GM19023 (cell line): ENCODE data around the gene FAM210B.
"Not testable (repeated sequence)": the region's sequence is repeated elsewhere in the genome, so short reads cannot be mapped to it uniquely, and the experiment has no call there.

Experiments used
- ATAC-seq: cut with Tn5 transposase; IDR thresholded peaks from one replicate; pipeline ENCODE4 v1.9.1; 2021; ENCODE audit warnings: mild to moderate bottlenecking, moderate library complexity; ENCODE audit not compliant: unreplicated experiment

The FAM210B gene

DNA sequence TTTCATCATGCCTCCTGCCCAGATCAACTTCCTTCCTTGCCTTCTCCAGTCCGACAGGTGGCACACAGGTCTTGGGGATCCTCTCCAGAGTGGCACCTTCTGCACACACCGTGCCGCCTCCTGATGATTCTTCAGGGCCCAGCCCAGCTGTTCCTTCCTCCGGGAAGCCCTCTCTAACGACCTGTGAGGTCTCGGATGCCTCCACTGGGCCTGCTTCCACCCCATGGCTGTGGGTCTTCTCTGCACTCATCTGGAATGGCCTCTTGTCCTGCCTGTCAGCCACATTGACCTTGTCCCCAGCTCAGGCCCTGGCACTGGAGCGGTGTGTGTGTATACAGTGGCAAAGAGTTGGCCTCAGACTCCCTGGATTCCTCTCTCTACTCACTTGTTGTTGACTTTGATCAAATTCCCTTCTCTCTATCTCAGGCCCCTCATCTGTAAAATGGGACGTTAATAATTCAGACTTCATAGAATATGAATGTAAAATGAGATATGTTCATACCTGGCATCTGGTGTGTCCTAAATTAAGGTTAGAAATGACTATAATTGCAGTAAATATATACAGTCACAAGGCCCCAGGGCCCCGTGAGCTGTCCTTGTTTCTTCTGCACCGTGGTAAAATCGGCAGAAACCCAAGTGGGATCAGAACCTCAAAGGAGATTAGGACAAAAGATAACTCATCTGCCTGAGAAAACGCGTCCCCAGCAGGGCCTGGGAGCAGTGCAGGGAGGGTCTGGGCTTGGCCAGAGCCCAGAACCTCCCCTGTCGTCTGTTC, 1.5 kb downstream of the FAM210B start:
- no peak for ATAC-seq

DNA sequence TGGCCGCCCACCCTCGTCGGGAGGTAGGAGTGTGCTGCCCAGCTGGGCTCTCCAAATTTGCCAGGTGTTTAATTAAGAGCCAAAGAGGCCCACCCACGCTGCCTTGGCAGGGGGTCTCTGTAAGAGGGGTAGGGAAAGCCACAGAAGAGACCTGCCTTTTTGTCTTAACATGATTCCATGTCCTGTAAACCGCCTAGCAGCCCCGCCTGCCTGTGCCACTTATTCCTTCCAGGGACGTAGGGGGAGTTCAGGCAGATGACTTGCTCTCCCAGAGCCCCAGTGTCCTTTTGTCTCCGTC, 2.1 kb downstream of the FAM210B start:
- no peak for ATAC-seq

DNA sequence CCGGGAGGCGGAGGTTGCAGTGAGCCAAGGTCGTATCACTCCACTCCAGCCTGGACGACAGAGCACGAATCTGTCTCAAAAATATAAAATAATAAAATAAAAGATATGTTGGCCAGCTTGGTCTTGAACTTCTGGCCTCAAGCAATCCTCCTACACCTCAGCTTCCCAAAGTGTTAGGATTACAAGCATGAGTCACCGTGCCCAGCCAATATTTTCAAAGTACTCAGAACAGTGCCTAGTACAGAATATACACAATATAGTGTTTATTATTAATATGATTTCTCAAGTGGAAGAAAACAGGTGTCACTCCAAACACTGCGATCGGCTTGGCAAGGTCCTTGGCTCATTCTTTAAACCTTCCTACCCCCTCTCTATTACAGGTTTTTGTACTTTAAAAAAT, 3.1 kb downstream of the FAM210B start:
- no peak for ATAC-seq

- no peak for ATAC-seq
Measured at GRCh38 chr20:56362833-56363413, 4.1 kb downstream of the FAM210B start.

DNA sequence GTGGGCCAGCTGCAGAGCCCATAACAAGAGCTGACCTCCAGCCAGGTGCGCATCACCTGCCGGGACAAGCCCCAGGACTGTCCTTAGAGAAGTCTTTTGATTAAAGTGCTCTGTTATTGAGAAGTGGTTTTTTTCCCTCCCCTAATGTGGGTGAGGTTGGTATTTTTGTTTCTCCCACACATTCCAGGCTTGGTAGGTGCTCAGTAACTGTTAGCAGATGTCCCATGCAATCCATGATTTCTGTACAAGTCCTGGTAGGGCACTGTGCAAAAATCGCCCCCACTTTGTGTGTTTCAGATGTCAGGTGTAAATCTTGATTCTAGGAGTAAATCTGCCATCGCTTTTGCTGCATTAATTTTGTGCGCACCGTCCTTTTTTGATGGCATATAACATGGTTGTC, 4.7 kb downstream of the FAM210B start:
- no peak for ATAC-seq

DNA sequence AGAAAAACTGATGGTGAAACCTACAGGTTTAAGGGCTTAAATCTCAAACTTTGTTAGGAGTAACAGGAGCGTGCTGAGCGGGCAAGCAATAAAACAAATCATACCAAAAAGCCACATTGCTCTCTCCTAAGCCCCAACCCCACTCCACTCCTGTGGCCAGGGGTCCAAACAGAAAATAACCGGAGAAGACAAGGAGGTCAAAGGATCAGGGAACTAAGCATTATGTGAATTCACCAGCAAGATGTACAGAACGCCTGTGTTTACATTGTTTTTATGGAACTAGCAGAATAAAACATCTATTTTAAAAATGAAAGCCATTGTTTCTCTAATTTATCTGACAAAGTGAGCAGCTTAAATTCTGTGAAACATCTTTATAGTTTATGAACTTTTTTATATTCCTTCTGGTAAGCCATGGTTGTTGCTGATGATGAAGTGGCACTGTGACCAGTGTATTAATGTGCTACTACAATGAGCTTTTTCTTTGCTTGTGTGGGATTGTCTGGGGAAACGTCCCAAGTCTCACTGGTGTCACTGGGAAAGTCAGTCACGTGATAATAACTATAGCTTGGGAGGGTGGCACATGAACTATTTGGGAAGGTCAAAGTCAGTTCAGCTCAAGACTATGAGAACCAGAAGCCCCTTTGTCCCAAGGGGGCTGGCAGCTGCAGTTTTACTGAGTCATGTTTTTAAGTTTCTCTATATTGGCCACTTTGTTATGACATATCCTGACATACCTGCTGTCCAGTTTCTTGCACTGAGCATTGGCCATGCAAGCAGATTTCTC, 9.8 kb downstream of the FAM210B start:
- no peak for ATAC-seq

DNA sequence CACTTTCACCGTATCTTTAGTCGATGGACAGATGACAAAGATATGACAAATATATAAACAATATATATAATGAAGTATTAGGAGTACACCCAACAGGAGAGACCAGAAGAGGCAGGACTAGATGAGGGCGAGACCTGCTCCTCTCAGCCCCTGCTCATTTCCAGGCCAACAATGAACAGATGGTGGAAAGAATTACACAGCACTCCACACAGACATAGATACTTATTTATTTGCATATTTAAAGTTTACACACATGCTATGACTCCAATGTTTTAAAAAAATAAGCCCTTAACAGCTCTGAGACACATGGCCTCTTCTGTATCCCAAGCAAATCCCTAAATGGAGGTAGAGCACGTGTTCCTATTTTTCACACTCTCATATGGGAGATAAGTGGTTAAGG, 10.4 kb downstream of the FAM210B start:
- no peak for ATAC-seq

DNA sequence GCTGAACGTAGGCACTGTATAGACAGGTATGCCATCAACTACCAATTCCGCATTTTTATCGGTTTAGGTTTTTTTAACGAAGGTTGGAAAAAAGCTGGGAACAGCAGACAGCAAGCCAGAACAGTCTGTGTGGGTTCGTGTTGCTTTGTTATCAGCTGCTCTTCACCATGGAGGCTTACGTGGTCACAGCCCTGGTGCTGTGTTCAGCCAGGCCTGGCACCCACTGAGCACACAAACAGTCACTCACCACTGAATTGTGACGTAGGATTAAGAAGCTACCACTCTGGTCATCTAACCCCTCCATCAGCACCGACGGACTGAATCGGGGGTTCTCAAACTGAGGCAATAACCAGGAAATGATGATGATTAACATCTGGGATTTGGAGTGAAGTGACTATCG, 13.2 kb downstream of the FAM210B start:
- ATAC-seq = no peak

DNA sequence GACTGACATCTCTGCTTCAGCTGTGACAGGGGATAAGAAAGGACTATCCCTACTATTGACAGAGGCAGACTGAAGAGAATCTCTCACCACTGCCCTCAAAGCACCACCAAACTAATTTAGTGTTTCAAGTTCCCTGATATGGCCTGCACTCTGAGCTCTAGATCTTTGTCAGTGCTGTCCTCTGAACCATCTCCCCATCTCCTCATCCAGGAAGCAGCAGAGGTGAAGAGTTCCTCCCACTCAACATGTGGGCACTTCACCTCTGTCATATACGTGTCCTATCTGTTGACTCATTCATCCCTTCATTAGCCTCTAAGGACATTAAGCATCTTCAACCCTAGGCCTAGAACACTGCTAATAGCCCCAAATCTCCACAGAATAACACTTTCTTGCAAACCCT, 14.1 kb downstream of the FAM210B start:
- ATAC-seq = no peak

GRCh38 chr20:56373942-56374341, 15.2 kb downstream of the FAM210B start:
- no peak for ATAC-seq

GRCh38 chr20:56376331-56376730, 17.6 kb downstream of the FAM210B start:
- no peak for ATAC-seq

DNA sequence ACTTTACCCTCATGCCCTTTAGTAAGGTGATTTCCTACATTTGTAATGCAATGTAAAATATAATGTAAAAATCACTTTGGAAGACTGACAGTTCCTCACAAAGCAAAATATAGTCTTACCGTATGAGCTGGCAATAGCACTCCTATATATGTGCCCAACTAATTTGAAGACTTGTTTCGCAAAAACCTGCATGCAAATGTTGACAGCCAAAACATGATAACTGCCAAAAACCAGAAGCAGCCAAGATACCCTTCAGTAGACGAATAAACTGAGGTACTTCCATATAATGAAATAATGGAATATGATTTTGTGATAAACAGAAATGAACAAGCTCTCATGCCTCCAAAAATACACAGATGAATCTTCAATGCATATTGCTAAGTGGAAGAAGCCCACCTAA, 19.6 kb downstream of the FAM210B start:
- no peak for ATAC-seq

DNA sequence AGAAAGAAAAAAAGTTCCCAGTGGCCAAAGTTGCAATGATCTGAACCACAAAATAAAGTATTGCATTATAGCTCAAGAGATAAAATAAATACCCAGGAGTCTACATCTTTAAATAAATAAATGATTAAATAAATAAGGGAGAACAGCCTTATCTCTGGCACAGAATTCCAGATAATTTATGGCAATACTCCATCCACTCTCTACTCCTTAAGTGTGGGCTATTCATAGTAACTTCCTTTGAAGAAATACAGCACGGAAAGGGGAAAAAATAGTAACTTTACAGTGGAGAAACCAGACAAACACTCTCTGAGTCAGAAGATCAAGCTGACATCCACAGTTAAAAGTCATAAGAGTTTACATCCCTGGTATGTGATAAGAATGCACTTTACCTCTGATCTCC, 21.6 kb downstream of the FAM210B start:
- no peak for ATAC-seq

DNA sequence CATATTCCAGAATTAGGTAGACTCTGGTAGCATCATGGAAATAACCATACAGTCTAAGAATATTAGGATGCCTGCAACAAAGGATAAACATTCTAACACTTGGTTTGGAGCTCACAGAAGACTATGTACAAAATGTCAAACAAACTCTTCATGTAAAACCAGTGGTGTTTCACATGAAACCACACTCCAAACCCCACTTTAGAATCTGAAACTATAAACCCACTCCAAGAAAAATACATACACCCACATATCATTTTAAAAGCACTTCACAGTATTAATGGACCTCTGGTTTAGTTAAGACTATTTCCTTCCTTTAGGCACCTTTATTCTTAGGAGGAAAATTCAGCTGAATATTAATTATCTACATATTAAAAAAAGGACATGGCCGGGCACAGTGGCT, 22.7 kb downstream of the FAM210B start:
- no peak for ATAC-seq

DNA sequence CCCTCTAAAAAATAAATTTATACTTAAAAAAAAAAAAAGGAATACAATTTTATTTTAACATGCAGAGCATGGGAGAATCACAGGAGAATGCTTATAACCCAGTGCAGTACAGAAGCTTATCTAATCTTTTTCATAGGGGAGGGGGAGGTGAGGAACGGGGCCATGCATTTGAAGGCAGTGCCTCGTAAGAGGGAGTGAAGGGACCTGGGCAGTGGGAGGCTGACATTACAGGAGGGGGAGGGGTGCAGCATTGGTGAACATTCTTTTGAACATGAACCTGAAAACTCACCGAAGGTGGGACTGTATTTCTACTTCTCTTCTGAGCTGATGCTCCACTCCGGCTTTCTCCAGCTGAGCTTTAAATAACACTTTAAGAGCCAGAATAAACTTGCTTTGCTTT, 23.9 kb downstream of the FAM210B start:
- ATAC-seq = no peak

DNA sequence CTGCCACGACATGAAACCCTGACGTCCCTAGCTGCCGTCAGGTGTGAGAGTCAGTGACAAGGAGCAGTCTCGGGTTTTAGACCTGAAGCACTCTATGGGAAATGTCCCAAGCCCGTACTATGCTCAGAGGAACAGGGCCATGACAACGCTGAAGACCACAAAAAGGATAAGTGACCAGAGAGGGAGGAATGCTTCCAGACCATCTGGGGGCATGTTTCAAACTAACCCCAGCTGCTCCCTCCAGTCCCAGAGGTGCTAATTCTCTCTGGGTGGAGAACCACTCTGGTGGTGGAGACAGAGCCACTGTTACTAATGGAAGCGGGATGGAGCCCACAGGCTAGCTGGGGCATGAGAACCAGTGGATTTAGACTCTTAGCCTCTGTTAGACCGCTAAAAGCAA, 24.6 kb downstream of the FAM210B start:
- ATAC-seq = no peak

DNA sequence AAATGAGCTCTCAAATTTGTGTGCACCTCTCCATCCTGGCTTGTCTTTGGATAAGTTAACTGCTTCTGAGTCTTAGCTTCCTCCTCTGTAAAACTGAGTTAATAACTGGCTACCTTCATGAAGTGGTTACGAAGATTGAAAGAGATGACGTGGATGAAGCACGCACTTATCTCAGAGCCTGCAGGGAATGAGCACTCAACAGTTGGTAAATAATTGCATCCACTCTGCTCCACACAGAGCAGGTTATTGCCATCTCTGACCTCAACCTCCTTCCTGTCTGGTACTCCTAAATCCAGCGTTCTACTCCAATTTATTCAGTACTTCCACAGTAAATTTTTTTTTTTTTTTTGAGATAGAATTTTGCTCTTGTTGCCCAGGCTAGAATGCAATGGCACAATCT, 26.4 kb downstream of the FAM210B start:
- ATAC-seq = no peak

DNA sequence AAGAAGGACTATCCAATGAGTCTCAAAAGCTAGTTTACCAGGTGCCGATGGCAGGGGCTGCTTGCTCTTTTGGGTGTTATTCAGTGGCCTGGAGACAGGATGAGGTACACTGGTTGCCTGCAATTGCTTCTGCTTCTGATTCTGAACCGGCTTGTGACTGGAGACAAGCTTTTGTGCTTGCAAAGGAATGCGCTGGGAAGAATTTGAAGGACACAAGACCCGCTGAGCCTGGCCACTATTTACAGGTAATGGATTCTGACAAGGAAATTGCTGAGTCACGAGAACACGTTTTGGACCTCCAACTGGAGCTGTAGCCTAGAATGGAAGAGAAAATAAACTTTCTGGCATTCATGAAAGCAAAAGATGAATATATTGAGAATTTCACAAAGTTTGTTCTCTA, 27.4 kb downstream of the FAM210B start:
- ATAC-seq = no peak

DNA sequence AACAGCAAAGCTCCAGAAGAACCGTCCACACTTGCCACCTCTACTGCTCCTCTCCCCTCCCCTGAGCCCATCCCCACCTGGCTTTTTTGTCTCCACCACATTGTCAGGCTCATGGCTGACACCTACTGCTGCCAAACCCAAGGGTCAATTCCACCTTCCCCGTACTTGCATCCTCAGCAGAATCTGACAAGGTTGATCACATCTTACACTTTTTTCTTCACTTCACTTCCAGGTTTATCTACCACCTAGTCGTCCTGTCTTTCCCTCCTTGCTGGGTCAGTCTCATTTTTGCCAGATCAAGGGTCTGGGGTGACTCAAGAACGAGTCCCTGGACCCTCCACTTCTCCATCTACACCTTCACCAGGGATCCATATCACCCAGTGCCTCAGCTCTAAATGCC, 30.1 kb downstream of the FAM210B start:
- no peak for ATAC-seq

DNA sequence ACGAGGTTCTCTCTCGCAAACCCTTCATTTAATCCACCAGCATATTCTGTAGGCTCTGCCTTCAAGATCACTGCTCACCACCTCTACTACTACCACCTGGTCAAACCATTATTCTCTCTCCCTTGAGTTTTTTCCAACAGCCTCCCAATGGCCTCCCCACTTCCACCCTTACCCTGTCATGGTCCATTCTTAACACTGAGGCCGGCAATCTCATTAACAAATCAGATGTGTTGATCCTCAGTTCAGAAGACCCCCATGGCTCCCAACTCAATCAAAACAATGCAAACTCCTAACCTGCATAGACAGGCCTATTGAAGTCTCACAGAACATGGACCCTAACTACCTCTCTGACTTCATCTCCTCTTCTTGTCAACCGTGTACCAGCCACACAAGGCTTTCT, 31.0 kb downstream of the FAM210B start:
- ATAC-seq = no peak

- not testable (repeated sequence) for ATAC-seq
Measured at GRCh38 chr20:56390396-56390795, 31.6 kb downstream of the FAM210B start.

DNA sequence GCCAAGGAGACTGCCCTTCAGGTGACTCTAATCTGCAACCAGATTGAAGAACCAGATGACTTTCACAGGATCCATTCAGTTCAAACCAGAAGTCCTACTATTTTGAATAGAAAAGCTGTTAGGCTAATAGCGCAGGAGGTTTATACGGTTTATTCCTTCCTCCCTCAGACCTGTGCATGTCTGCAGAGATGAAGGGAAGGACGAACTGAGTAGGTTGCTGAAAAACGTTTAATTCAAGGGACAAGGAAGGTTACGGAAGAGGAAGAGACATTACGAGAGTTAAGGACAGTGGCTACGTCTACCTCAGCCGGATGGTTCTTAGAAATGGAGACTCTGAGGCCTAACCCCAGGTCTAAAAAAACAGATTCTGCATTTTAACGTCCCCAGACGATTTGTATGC, 32.3 kb downstream of the FAM210B start:
- ATAC-seq = no peak
